NCI-H2107 (cell line): Measurements from ENCODE around the gene TBCEL.
"Not testable (repeated sequence)": the region's sequence is repeated elsewhere in the genome, so short reads cannot be mapped to it uniquely, and the experiment has no call there.

Experiments
- DNase-seq: peaks from one replicate; lab custom pipeline; 2025; lab: John Stamatoyannopoulos, UW

Gene TBCEL

GRCh38 chr11:121029153-121029552, 5.3 kb downstream of the TBCEL start:
- no peak for DNase-seq

DNA sequence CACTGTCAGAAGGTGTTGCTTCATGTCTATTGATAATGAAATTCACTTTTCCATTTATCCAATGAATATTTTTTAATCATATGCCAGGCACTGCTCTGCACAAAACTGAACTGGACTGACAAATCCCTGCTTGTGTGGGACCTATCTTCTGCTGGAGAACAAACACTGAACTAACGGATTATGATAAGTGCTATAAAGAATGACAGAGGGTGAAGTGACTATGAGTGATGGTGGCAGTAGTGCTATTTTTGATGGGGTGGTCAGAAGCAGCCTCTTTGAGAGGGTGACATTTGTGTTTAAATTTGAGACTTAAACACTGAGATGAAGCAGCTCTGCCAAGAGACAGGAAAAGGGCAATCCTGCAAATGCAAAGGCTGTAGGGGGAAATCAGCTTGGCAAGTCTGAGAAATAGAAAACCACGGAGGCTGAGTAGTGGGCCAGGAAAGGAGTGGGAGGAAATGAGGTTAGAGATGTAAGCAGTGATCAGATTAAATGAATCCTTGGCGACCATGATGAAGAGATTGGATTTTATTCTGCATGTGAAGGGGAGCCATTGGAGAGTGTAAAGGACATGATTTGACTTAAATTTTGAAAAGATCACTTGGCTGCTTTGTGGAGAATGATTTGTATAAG, 6.0 kb downstream of the TBCEL start:
- no peak for DNase-seq

DNA sequence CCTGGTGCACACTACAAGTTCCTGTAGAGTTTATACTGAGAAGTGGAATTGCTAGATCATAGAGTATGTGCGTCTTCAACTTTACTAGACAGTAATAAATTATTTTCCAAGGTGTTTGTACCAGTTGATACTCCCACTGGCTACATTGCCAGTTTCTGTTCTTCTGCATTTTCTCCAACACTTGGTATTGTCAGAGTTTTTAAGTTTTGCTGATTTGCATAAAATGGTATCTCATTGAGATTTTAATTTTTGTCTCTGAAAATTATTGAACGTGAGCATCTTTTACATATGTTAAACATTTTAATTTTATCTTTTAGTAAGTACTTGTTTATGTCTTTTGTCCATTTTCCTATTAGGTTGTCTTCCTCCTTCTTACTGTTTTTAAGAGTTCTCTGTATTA, 7.3 kb downstream of the TBCEL start:
- no peak for DNase-seq

- DNase-seq: not testable (repeated sequence)
Observed at GRCh38 chr11:121031648-121032047, 7.7 kb downstream of the TBCEL start.

DNA sequence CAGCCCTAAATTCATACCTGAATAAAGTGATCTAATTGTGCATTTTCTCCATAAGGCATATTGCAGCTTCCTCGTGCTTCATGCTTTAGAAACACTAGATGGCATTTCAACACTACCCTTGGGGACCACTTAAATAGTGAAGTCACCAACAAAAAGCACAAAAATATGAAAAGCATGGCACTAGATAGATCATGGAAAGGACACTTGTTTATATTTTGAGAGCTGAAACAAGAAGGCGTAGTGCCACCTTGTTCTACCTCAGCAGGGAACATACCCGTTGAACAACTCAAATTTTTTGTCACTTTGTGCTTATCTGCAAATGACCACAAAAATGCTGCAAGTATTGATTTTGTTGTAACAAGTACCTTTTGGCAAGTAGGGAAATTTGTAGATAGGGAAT, 8.6 kb downstream of the TBCEL start:
- DNase-seq: no peak

DNA sequence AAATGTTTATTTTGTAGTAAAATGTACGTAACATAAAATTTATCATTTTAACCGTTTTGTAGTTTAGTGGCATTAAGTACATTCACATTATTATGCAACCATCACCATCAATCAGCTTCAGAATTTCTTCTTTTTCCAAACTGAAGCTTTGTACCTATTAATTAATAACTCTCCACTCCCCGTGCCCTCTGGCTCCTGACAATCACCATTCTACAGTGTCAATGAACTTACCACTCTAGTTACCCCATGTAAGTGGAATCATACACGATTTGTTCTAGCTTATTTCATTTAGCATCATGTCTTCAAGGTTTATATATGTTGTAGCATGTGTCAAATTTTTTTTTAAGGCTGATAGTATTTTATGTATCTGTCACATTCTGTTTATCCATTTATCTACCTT, 9.7 kb downstream of the TBCEL start:
- no peak for DNase-seq

- no peak for DNase-seq
Observed at GRCh38 chr11:121035169-121035755, 11.4 kb downstream of the TBCEL start.

DNA sequence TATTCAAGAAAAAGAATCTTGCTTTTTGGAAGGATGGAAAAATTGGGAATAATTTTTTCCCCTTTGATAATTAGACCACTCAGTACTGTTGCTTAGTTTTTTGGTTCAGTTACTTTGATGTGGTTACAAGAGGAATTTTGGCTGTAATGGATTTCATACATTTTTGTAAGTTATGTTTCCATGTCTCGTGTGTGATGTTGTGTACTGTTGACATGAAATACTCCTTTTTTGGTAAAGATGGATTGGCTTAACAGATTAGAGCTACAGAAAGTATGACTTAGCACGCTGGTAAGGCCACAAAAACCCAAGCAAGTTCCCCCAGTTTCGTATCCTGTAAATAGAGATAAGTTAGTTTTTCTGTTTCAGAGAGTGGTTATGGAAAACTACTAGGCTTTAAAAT, 11.9 kb downstream of the TBCEL start:
- DNase-seq: no peak

DNA sequence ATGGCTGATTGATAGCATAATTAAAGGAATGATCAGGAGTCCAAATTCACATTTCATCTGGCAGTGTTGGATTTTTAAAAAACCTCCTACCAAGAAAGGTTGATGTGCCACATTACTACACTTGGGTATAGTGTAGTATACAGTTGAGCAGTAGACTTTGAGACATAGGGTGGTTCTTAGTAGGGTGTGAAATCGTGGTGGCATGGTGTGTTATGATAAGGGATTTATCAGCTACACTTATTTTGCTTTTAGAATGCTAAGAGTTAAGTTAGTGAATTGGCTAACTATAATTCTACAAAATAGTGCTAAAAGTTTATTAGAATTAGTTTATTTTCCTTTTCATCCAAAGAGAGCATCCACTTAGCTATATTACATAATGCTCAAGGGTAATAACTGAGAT, 13.1 kb downstream of the TBCEL start:
- DNase-seq: no peak

- DNase-seq: no peak
Observed at GRCh38 chr11:121038648-121039409, 14.9 kb downstream of the TBCEL start.

GRCh38 chr11:121039971-121040613, 16.2 kb downstream of the TBCEL start:
- DNase-seq: no peak

- no peak for DNase-seq
Observed at GRCh38 chr11:121040614-121041002, 16.7 kb downstream of the TBCEL start.

DNA sequence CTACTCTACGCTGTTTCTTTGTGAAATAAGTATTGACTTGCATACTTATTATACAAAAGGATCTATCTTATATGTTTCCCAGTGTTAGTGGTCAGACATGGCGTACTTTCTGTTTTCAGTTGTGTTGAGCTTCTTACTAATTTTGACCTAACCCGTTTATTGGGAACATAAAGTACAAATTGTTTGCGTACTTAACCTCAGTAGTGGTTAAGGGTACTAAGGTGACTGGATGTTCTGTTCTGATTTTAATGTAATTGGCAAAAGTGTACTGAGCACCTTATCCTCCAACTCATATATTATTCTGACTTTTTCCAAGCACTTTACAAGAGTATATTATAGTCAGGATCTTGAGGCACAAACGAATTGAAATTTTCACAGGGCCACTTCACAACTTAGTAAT, 17.2 kb downstream of the TBCEL start:
- no peak for DNase-seq

DNA sequence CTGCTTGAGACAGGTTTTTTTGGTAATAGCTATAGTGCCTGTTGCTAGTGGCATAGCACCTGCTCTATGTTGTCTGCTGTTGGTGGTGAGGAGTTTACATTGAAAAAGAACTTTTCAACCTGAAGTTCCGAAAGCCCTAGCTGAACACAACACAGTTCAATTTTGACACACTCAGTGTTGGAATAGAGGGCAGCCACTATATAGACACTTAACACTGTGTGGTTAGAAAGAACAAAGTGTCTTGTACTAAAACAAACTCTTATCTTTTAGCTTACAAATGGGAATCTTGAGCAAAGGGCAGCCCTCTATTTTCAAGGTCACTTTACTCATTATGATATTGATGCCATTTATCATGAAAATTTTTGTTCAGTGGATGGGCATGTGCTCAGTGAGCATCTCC, 18.4 kb downstream of the TBCEL start:
- DNase-seq: no peak

DNA sequence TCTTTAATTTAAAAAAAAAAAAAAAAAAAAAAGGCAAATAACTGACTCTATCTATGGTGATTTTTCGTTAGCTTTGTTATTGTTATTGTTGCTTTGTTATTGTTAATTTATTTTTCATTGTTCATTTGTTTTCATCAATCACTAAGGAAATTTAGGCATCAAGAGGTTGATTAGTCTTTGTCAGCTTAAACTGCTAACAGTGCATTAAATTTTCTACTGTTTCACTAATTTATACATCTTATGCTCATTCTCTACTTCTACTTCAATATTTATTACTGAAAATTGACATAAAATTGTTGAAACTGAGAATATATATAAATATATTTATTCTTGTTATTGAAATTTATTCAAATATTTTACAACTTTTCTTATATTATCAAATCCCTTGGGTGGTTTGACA, 24.0 kb downstream of the TBCEL start:
- DNase-seq: no peak

- no peak for DNase-seq
Observed at GRCh38 chr11:121048464-121049233, 24.7 kb downstream of the TBCEL start.

GRCh38 chr11:121053244-121053643, 29.3 kb downstream of the TBCEL start:
- DNase-seq: no peak

GRCh38 chr11:121054266-121054665, 30.4 kb downstream of the TBCEL start:
- DNase-seq: no peak

DNA sequence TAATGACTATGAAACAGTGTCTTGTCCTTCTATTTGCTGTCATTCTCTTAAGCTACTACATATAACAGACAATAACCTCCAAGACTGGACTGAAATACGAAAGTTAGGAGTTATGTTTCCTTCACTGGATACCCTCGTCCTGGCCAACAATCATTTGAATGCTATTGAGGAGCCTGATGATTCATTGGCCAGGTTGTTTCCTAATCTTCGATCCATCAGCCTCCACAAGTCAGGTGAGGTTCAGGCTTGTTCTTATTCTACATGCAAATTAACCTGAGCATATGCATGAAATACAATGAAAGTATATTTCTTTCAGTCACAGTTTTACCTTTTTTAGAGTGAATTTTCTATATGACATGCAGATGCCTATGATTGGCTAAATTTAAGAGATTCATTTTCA, 31.2 kb downstream of the TBCEL start:
- no peak for DNase-seq

GRCh38 chr11:121057922-121058321, 34.0 kb downstream of the TBCEL start:
- no peak for DNase-seq

DNA sequence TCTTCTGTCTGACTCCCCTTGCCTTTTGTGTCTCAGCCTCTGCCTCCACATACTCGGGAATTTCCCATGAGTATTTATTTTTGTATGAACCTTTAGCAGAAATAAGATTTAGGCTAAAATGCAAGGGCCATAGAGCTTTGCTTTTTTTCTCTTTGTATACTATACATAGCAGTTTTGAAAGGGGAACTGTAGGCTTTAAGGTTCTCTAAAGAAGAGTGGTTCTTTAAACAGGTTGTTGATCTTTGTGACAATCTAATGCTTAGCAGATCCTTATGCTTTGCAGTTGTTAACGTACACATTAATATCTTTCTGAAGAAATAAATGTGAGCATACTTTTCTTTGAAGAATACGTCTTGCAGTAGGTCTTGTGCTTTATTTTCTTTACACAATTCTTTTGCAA, 35.0 kb downstream of the TBCEL start:
- DNase-seq: no peak

DNA sequence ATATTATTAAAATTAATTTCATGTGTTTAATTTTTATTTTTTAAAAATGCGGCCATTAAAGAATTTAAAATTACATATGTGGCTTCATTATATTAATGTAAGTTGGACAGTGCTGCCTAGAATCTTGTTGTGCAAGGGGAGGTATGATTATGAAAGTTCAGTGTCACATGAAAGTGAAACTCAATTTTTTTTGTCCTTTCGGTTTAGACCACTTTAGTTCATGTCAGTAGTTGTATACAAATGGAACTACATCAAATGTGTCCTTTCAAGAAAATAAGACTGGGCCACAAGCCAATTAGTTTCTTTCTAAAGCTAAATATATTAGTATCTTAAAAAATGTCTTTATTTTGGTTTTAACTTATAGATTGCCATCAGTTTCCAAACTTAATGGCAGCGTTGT, 35.7 kb downstream of the TBCEL start:
- no peak for DNase-seq
